Activated T-cell treated with anti-CD3 and anti-CD28 coated beads, Interleukin-2, amount 50 U/mL, for 4 hours (primary cell): ENCODE data around the gene KIF1A. TPM values are rescaled to one million over a fixed set of nuclear protein-coding genes. Genes with fewer than 3 reads are reported as not detected.

ENCODE experiments used
- ATAC-seq, 2 donors: fragments of 200-7000 bp; cut with Tn5 transposase; one replicate each; pipeline ENCODE4 v1.10.0; 2021
- DNase-seq: peaks from one replicate; pipeline ENCODE4 v3.0.0-alpha.2; 2020
- H3K27me3 Mint-ChIP-seq: one replicate; pipeline ENCODE4 v1.8.0; 2021; ENCODE audit warnings: low read depth, mixed read lengths
- H3K36me3 Mint-ChIP-seq: one replicate; pipeline ENCODE4 v1.8.0; 2022; ENCODE audit warnings: mixed read lengths; ENCODE audit not compliant: insufficient read depth
- H3K4me1 Mint-ChIP-seq: one replicate; pipeline ENCODE4 v1.8.0; 2021; ENCODE audit warnings: low read depth, mixed read lengths
- H3K4me3 Mint-ChIP-seq: one replicate; pipeline ENCODE4 v1.8.0; 2021; ENCODE audit warnings: mild to moderate bottlenecking, moderate library complexity, mixed read lengths
- H3K9me3 Mint-ChIP-seq: one replicate; pipeline ENCODE4 v1.8.0; 2021; ENCODE audit warnings: mixed read lengths
- total RNA-seq, 3 donors: library from RNA; stranded (reverse); gene quantifications; one replicate each; pipeline ENCODE4 v1.2.1, GENCODE V29; 2021

Gene KIF1A
- total RNA-seq, 3 donors from 2014 or later: 2.5 to 4.5 (median 3.1) TPM

DNA sequence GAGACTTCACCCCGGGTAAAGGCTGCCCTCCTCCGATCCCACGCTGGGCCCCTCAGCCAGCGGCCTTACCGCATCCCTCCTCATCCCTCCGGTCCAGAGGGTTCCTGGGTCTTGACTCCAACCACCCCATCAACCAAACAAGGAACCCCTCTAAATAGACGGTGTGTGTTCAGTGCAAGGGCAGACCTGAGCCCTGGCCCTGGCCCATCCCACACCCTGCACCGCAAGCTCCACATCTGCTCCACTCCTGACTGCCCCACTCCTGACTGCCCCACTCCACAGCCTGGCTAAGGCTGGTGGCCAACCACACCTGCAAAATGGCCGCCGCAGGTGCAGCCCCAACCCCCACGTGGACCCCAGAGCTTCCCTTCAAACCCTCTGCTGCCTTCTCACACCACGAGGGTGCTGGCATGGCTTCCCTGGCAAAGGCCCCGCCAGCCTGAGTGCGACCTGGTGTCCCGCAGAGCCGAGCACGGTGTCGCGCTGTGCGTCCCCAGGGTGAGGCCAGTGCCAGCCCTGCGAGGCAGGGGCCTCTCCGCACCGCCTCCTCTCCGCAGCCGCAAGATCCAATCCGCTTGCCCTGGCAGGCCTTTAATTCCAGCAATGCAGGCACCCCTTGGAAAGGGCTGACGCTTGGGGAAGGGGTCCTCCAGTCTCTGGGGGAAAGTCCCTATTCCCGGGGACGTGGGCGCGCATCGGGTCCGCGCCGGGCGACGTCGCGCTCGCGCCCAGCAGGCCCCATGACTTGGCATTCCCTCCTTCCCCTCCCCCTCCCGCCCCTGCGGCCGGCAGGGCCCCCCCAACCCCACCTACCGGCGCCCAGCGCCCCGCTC lies 1.5 kb downstream of the KIF1A start:
- H3K4me1 Mint-ChIP-seq: peaks cover 12% of the 10 kb centered on the region
- H3K9me3 Mint-ChIP-seq: peaks cover 9% of the 10 kb centered on the region
- ATAC-seq: no peak
- DNase-seq: no peak
- H3K36me3 Mint-ChIP-seq: peaks cover 1% of the 10 kb centered on the region
- H3K4me3 Mint-ChIP-seq: peak overlapping the region; percentile 19
- H3K27me3 Mint-ChIP-seq: peaks cover 50% of the 10 kb centered on the region

DNA sequence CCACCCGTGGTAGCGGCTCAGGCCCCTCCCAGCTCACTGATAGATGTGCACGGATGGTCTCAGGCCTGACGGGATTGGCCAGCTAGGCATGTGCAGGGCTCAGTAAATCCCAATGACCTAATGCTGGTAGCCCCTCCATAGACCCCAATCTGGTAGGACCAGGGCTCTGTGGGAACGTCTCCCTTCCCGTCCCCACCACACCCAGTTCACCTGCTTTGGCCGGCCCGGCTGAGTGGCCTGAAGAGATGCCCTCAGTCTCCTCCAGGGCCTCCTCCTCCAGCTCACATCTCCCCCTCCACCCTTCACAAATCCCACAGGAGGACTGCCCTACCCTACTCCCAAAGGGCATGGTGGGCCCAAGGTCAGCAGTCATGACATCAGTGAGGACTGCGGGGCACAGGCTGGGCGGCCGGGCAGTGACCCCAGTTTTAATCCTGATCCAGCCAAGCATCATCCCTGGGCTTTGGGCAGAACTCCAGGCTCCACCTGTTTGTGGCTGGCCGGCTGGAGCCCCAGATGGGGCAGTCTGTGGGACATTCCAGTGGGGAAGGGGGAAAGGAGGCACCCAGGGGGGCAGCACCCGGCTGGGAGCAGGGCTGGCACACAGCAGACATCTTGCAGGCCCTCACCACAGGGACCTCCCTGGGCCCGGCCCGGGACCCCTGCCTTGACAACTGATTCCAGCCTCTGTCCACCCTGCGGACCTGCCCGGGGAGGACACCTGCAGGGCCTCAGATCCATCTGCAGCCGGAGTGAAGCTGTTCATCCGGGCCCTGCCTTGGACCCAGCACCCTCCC lies 2.3 kb downstream of the KIF1A start:
- DNase-seq (no peak), ATAC-seq (no peak)
- peaks cover 12% of the 10 kb centered on the region for H3K4me1 Mint-ChIP-seq
- H3K9me3 Mint-ChIP-seq: peaks cover 9% of the 10 kb centered on the region
- no peaks in the 10 kb centered on the region for H3K36me3 Mint-ChIP-seq
- peaks cover 43% of the 10 kb centered on the region for H3K27me3 Mint-ChIP-seq
- no peak overlapping the region for H3K4me3 Mint-ChIP-seq

DNA sequence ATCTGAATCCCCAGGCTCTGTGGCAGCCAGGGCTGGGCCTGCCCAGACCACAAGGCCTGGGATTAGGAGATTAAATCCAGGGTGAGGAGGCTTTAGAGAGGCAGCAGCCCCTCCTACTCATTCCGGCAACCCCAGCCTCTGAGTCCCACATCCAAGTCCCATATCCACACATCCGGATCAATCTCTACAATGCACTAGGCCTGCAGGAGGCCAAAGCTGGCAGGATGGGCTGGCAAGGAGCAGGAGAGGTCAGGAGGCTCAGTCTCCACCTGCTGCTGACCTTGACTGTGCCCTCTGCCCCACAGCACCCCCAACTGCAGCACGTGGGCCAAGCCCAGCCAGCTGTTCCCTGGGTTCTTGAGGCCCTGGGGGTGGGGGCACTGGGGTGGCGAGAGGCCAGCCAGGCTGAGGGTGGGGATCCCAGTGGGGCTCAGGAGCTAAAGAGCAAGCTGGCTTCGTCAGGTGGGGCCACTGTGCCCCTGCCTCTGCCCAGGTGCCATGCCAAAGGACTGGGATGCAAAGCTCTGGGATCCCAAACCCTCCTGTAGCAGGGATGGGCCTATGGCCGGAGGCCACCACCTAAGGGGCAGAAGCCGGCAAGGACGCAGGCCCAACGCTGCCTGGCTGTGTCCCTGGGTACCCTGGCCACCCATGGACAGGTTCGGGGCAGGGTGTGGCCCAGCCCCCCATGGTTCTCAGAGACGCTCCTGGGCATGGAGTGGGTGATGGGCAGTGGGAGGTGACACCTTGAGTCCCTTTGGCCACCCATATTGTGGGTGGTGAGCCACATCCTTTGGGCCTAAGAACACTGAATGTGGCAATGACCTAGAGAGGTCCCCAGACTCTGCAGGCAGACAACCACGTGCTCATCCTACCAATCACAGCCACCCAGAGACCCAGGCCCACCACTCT lies 3.2 kb downstream of the KIF1A start:
- Mint-ChIP-seq H3K9me3 (peaks cover 9% of the 10 kb centered on the region), H3K36me3 (no peaks in the 10 kb centered on the region), H3K4me1 (peaks cover 10% of the 10 kb centered on the region), H3K27me3 (peaks cover 34% of the 10 kb centered on the region), H3K4me3 (no peak overlapping the region)
- DNase-seq (no peak), ATAC-seq (no peak)

DNA sequence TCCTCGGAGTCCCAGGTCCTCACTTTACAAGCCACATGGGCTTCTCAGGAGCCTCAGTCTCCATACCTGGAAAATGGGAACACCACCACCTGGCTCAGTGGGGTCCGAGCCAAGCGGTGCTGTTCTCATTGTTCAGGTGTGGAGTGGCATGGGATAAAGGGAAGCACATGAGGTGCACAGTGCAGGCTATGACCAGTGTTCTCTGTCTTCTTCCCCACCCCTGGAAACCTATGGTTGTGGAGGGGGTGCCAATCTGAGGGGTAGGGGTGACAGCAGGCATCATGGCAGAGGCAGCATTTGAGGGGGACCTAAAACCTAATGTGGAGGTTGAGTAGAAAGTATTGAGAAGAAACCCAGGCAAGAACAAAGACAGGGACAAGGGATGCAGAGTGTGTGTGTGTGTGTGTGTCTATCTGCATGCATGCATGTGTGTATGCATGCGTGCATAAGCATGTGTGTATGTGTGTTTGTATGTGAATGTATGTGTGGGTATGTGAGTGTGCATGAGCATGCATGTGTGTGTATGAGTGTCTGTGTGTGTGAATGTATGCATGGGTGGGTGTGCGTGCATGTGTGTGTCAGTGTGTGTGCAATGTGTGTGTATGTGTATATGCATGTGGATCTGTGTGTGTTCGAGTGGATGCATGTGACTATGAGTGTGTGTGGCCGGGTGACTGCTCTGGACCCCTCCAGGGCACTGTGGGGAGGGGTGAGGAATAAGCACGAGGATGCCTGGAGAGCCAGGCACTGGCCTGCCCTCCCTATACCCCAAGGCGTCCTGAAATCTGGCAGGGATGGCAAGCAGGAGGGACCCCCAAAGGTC lies 4.0 kb downstream of the KIF1A start:
- H3K27me3 Mint-ChIP-seq: peaks cover 26% of the 10 kb centered on the region
- H3K4me3 Mint-ChIP-seq: no peak overlapping the region
- ATAC-seq: no peak
- DNase-seq: no peak
- H3K4me1 Mint-ChIP-seq: peaks cover 4% of the 10 kb centered on the region
- no peaks in the 10 kb centered on the region for H3K36me3 Mint-ChIP-seq
- H3K9me3 Mint-ChIP-seq: peaks cover 9% of the 10 kb centered on the region

DNA sequence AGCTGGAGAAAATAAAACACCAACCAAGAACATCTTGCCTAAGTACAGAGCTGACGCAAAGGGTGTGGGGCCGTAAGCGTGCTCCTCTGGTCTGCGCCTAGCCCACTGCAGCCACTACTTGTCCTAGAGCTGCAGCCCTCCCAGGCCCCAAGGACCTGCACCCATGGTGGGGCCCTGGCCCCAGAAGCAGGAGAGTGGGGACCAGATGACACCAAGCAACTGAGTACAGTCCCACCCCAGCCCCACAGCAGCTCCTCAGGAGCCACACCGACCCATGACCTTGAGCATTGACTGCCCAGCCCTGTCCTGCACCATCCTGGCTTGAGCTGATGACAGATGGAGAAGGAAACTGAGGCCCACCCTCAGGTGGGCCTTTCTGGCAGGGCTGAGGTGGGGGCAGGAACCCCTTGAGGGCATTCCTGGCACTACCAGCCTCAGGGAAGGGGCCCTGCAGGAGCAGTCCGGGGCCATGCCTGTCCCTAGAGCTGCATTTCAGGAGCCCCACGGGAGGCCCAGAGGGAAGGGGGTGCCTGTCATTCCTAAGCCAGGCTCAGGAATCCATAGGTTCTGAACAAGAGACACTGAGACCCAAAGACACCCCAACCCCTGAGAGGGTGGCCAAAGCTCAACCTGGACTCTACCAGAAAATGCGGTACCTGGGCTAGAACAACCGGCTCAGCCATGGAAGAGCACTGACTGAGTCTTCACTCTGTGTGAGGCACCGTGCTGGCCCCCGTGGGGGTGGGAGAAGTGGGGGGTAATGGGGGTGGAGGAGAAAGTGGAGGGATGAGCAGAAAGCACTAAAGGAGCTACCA lies 4.9 kb downstream of the KIF1A start:
- H3K4me3 Mint-ChIP-seq: no peak overlapping the region
- no peaks in the 10 kb centered on the region for H3K36me3 Mint-ChIP-seq
- ATAC-seq: no peak
- peaks cover 9% of the 10 kb centered on the region for H3K9me3 Mint-ChIP-seq
- H3K27me3 Mint-ChIP-seq: peaks cover 24% of the 10 kb centered on the region
- H3K4me1 Mint-ChIP-seq: peaks cover 4% of the 10 kb centered on the region
- DNase-seq: no peak

DNA sequence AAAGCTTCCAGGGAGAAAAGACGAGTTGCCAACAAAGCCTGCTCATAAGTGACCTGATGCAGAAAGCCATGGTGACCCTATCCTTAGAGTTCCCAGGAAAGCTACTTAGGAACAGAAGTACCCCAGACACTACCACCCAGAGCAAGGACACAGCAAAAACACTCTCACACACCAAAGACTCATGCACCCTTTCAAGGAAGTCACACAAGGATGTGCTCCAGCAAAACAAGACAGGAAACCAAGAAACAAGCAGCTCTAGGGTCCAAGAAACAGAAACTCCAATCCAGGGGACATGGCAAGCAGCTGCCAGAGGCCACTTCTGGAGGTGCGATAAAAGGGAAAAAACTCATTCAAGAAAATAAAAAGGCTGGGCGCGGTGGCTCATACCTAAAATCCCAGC lies 5.7 kb downstream of the KIF1A start:
- Mint-ChIP-seq H3K4me1 (peaks cover 4% of the 10 kb centered on the region), H3K27me3 (peaks cover 28% of the 10 kb centered on the region), H3K9me3 (peaks cover 9% of the 10 kb centered on the region), H3K4me3 (no peak overlapping the region), H3K36me3 (no peaks in the 10 kb centered on the region)
- DNase-seq (no peak), ATAC-seq (no peak)

DNA sequence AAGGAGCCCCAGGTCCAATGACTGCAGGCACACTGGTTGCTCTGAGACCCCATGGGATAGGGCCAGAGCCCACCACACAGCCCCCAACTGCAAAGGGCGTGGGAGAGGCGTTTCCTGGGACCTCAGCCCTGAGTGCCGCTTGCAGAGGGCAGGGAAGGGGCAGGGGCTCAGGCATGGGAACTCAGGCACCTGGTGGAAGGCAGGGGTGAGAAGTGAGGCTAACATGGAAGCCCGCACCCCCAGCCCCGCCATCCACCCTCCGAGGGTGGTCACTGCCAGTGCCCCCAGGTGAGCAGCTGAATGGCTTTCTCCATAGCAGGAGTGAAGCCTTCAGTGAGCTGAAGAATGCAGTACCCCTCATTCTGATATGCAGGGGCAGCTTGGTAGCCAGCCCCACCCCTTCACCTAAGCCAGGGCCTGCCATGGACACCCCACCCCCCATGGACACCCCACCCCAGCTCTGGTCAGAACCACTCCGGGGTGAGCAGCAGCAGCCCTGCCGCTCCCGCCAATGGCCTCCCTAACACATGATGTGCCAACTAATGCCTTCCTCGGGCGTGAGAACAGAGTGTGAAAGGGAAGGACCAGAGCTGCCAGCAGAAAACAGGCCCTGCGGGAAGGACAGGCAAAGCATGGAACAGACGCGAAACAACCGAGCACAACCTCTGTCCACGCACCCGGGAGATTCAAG lies 6.6 kb downstream of the KIF1A start:
- no peak for ATAC-seq
- no peak for DNase-seq
- Mint-ChIP-seq H3K9me3 (peaks cover 9% of the 10 kb centered on the region), H3K4me3 (no peak overlapping the region), H3K4me1 (peaks cover 1% of the 10 kb centered on the region), H3K36me3 (no peaks in the 10 kb centered on the region), H3K27me3 (peaks cover 26% of the 10 kb centered on the region)

DNA sequence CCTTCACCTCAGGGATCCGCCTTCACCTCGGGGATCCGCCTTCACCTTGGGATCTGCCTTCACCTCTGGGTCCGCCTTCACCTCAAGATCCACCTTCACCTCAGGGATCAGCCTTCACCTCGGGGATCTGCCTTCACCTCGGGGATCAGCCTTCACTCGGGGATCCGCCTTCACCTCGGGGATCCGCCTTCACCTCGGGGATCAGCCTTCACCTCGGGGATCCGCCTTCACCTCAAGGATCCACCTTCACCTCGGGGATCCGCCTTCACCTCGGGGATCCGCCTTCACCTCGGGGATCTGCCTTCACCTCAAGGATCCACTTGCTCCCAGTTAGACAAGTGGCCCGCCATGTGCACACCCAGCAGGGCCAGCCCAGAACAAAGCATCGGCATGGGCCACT lies 7.3 kb downstream of the KIF1A start:
- ATAC-seq (no peak), DNase-seq (no peak)
- Mint-ChIP-seq H3K4me1 (no peaks in the 10 kb centered on the region), H3K4me3 (no peak overlapping the region), H3K36me3 (no peaks in the 10 kb centered on the region), H3K9me3 (peaks cover 9% of the 10 kb centered on the region), H3K27me3 (peaks cover 21% of the 10 kb centered on the region)

DNA sequence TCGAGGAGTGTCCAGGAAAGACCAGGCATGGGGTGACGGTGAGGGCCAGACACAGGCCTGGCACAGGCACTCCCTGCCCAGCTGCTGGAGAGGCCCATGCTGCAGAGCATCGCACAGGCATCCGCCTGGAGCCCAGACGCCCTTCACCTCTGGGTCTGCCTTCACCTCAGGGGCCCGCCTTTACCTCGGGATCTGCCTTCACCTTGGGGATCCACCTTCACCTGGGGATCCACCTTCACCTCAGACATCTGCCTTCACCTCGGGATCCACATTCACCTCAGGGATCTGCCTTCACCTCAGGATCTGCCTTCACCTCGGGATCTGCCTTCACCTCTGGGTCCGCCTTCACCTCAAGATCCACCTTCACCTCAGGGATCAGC lies 7.7 kb downstream of the KIF1A start:
- Mint-ChIP-seq H3K36me3 (no peaks in the 10 kb centered on the region), H3K27me3 (peaks cover 17% of the 10 kb centered on the region), H3K9me3 (peaks cover 9% of the 10 kb centered on the region), H3K4me3 (no peak overlapping the region), H3K4me1 (no peaks in the 10 kb centered on the region)
- ATAC-seq: no peak
- DNase-seq: no peak

DNA sequence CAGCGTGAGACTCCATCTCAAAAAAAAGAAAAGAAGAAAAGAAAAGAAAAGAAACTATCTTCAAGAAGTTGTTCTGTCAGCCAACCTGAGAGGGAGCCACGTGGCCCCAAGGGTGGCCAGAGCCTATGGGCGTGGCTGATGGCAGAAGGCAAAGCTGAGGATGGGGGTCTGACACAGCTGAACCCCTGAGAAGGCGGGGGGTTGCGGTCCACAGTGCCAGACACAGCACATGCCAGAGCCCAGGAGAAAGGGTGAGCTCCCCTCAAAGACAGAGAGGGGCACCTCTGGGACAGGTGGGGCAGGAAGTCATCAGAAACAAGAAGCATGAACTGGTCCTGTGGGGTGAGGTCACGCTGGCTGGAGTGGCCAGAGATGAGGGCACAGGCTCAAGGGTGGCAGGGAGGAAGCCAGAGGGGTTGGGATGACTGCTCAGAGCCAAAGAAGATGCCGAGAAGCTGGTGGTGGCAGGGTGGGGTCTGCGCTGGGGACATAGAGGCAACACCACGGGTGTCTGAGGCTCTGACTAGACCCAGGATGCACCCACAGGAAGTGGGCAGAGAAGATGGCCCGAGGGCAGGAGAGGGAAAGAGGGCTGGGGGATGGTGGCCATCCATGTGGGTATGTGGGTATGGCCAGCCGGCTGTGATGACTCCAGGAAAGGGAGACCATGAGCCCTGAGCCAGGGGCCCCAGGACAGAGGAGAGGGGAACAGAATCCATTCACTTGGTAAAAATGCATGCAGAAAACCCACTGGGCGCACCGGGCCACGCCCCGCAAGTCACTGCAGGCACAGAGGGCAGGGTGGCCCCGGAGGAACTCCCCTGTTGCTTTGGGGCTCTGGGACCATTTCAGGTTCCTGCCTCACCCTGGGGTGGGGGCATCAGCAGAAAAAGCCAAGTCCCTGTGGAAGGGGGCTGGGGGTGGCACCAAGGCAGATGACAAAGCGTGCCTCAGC lies 8.4 kb downstream of the KIF1A start:
- no peak for DNase-seq

DNA sequence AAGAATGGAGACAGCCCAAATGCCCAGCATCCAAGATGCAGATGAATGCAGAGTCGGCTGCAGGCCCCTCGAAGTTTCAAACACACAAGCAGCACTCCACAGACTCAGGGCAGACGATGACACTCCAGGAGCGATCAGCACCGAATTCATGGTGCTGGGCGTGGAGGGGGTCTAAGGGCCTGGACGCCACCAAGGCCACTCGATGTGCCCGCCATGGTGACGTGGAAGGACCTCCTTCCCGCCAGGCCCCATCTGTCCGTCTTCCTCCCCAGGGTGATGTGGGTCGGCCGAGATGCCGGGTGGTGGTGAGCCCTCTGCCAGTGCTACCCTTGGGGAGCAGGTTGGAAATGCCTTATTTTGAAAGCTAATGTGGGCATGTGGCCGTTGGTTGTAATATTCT lies 9.4 kb downstream of the KIF1A start:
- no peaks in the 10 kb centered on the region for H3K4me1 Mint-ChIP-seq
- no peak overlapping the region for H3K4me3 Mint-ChIP-seq
- ATAC-seq: no peak
- no peaks in the 10 kb centered on the region for H3K36me3 Mint-ChIP-seq
- no peak for DNase-seq
- peaks cover 7% of the 10 kb centered on the region for H3K27me3 Mint-ChIP-seq
- H3K9me3 Mint-ChIP-seq: peaks cover 15% of the 10 kb centered on the region

More for the DNA sequence above, 8.4 kb downstream of the KIF1A start:
- Mint-ChIP-seq H3K4me1 (no peaks in the 10 kb centered on the region), H3K36me3 (no peaks in the 10 kb centered on the region), H3K9me3 (peaks cover 9% of the 10 kb centered on the region), H3K4me3 (no peak overlapping the region), H3K27me3 (peaks cover 15% of the 10 kb centered on the region)
- no peak for ATAC-seq

DNA sequence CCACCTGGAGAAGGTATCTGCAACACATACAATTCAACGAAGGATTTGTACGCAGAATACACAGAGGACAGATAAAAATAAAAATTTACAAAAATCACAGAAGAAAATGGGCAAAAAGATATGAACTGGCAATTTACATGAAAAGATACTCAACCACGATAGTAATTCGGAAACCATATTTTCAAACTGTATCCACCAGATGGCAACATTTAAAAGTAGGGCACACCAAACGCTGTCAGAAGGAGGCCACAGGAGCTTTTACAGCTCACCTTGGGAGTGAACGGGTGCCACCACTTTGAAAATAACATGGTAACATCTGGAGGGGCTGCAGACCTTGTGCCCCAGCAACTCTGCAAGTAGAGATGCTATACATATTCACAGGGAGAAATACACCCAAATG lies 9.8 kb downstream of the KIF1A start:
- Mint-ChIP-seq H3K4me1 (no peaks in the 10 kb centered on the region), H3K27me3 (peaks cover 5% of the 10 kb centered on the region), H3K9me3 (peaks cover 15% of the 10 kb centered on the region), H3K36me3 (no peaks in the 10 kb centered on the region), H3K4me3 (no peak overlapping the region)
- no peak for ATAC-seq
- no peak for DNase-seq
